ENCODE data around the gene ACTL6A. TPM values are rescaled to one million over a fixed set of nuclear protein-coding genes. Genes with fewer than 3 reads are reported as not detected.

ACTL6A gene
- total RNA-seq, 1 donor from 2014 or later = 23.9 TPM

DNA sequence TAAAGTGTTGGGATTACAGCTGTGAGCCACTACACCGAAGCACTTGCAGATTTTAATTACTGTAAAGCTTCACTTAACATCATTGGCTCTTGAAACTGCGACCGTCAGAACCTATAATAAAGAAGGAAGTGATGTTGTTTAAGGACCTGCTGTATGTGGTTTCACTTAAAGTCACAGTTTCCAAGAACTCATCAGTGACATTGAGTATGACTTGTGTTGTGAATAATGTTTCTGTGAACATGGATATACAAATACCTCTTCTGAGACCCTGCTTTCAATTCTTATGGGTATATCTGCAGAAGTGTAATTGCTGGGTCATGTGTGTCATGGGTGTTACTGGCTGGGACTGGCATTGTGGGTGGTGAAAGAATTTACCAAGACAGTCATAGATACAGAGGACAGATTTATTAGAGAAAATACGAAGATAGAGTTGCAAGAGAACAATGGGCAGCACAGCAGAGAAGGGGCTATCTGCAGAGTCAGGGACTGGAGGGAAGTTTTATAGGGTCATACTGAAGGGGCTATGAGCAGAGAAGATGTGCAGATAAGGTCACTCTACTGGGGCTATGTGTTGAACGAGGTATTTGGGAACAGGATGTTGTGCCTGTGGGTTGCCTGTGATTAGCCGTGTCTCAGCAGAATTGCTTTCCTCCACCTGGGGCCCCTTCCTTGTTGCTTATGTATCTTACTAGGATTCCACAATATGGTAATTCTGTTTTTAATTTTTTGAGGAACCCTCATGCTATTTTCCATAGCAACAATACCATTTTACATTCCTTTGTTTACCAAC, 46.4 kb downstream of the ACTL6A start:
- intact Hi-C loops (cut with DNase I) = no loop called here
- peaks cover 2 to 5% of the 10 kb centered on the region in 2 donors for H3K36me3 ChIP-seq
- H3K9me3 ChIP-seq = no peaks in the 10 kb centered on the region
- peaks cover 5 to 7% of the 10 kb centered on the region in 2 donors for H3K4me1 ChIP-seq
- no peak overlapping the region for H3K27ac ChIP-seq
- TF ChIP-seq, protein P1, sequence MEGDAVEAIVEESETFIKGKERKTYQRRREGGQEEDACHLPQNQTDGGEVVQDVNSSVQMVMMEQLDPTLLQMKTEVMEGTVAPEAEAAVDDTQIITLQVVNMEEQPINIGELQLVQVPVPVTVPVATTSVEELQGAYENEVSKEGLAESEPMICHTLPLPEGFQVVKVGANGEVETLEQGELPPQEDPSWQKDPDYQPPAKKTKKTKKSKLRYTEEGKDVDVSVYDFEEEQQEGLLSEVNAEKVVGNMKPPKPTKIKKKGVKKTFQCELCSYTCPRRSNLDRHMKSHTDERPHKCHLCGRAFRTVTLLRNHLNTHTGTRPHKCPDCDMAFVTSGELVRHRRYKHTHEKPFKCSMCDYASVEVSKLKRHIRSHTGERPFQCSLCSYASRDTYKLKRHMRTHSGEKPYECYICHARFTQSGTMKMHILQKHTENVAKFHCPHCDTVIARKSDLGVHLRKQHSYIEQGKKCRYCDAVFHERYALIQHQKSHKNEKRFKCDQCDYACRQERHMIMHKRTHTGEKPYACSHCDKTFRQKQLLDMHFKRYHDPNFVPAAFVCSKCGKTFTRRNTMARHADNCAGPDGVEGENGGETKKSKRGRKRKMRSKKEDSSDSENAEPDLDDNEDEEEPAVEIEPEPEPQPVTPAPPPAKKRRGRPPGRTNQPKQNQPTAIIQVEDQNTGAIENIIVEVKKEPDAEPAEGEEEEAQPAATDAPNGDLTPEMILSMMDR (IDR thresholded peaks at IDR 0.05) = no peak
- DNase-seq (ENCODE audit: low spot score in 2 of 2) = no peak
- no peak overlapping the region for H3K4me3 ChIP-seq
- no peaks in the 10 kb centered on the region for H3K27me3 ChIP-seq

DNA sequence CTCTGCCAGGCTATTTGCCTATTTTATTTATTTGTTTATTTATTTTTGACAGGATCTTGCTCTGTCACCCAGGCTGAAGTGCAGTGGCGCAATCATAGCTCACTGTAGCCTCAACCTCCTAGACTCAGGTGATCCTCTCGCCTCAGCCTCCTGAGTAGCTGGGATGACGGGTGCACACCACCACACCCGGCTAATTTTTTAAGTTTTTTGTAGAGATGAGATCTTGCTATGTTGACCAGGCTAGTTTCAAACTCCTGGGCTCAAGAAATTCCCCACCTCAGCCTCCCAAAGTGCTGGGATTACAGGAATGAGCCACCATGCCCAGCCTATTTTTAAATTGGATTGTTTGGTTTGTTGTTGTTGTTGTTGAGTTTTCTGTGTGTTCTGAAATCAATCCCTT, 47.3 kb downstream of the ACTL6A start:
- Histone ChIP-seq H3K4me3 (no peak overlapping the region), H3K36me3 (peaks cover 2 to 5% of the 10 kb centered on the region in 2 donors), H3K9me3 (no peaks in the 10 kb centered on the region), H3K27me3 (no peaks in the 10 kb centered on the region), H3K27ac (no peak overlapping the region), H3K4me1 (peaks cover 5 to 7% of the 10 kb centered on the region in 2 donors)
- no peak for DNase-seq (ENCODE audit: low spot score in 2 of 2)
- TF ChIP-seq, protein P1 (IDR thresholded peaks at IDR 0.05) = no peak
- intact Hi-C loops (cut with DNase I) = no loop called here

DNA sequence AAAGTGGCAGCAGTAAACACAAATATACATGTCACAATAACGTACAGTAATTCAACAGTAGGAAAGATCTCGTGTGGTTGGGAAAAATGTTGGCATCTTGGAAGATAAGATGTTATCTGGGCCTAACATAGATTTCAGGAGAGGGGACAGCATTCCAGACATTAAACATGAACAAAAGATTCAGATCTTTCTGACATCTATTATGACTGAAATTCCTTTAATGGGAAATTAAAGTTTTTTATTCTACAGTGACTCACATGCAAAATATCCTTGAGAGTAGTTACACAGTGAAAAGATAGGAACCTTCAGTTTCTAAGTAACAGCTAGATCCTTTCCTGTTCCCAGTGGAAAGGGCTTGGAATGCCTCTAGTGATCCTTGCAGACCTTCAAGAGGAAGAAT, 51.1 kb downstream of the ACTL6A start:
- H3K36me3 ChIP-seq = peaks cover 14 to 30% of the 10 kb centered on the region in 2 donors
- DNase-seq (ENCODE audit: low spot score in 2 of 2) = no peak
- intact Hi-C loops (cut with DNase I) = no loop called here
- TF ChIP-seq, protein P1 (IDR thresholded peaks at IDR 0.05) = no peak
- no peaks in the 10 kb centered on the region for H3K27me3 ChIP-seq
- H3K27ac ChIP-seq = no peak overlapping the region
- no peaks in the 10 kb centered on the region for H3K9me3 ChIP-seq
- no peaks in the 10 kb centered on the region for H3K4me1 ChIP-seq
- no peak overlapping the region for H3K4me3 ChIP-seq

DNA sequence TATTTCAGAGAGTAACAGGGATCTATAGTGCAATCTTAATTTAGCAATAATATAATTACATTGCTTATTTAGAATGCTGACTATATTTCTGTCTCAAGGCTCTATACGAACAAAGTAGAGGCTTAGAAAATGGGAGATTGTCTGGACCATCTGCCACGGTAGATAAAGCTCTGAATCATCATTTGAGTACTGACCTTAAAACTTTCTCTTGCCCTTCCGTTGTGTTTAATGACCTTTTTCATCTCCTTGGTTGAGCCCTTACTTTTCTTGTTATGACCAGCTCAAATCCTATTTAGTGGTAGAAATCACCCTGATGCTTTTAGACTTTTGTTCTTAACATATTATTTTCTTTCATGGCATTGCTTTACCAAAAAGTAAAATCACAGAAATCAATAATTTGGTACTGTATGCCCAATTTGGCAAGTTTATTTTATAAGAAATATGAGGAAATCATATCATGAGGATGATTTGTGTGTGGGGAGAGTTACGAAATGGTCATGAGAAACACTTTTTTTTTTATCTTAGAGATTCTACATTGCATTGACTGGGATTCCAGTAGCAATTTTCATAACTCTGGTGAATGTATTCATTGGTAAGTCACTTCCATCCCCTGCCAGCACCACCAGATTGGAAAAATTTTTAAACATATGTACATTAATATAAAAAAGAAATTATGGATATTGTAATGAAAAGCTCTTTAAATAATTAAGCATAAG, 52.9 kb downstream of the ACTL6A start:
- TF ChIP-seq, protein P1 (IDR thresholded peaks at IDR 0.05) = no peak
- H3K27ac ChIP-seq = no peak overlapping the region
- intact Hi-C loops (cut with DNase I) = no loop called here

DNA sequence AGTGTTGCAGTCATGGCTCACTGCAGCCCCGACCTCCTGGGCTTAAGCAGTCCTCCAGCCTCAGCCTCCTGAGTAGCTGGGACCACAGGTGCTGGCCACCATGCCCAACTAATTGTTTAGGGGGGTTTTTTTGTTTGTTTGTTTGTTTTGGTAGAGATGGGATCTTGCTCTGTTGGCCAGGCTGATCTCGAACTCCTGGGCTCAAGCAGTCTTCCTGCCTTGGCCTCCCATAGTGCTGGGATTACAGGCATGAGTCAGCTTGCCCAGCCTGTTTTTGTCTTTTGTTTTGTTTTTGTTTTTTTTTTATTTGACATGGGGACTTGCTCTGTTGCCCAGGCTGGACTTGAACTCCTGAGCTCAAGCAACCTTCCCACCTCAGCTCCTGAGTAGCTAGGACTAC, 59.3 kb downstream of the ACTL6A start:
- no peak overlapping the region for H3K4me3 ChIP-seq
- no peak overlapping the region for H3K27ac ChIP-seq
- no peaks in the 10 kb centered on the region for H3K27me3 ChIP-seq
- DNase-seq (ENCODE audit: low spot score in 2 of 2) = no peak
- intact Hi-C loops (cut with DNase I) = no loop called here
- TF ChIP-seq, protein P1 (IDR thresholded peaks at IDR 0.05) = no peak
- H3K9me3 ChIP-seq = no peaks in the 10 kb centered on the region
- H3K36me3 ChIP-seq = peaks cover 35 to 54% of the 10 kb centered on the region in 2 donors
- no peaks in the 10 kb centered on the region for H3K4me1 ChIP-seq

More for the DNA sequence above, 52.9 kb downstream of the ACTL6A start:
- H3K36me3 ChIP-seq = peaks cover 18 to 29% of the 10 kb centered on the region in 2 donors
- H3K27me3 ChIP-seq = no peaks in the 10 kb centered on the region
- DNase-seq (ENCODE audit: low spot score in 2 of 2) = no peak
- no peaks in the 10 kb centered on the region for H3K4me1 ChIP-seq
- no peak overlapping the region for H3K4me3 ChIP-seq
- no peaks in the 10 kb centered on the region for H3K9me3 ChIP-seq
